ENCODE data around the gene SGCG.
"Not testable (repeated sequence)": the region's sequence is repeated elsewhere in the genome, so short reads cannot be mapped to it uniquely, and the experiment has no call there.

The SGCG gene

DNA sequence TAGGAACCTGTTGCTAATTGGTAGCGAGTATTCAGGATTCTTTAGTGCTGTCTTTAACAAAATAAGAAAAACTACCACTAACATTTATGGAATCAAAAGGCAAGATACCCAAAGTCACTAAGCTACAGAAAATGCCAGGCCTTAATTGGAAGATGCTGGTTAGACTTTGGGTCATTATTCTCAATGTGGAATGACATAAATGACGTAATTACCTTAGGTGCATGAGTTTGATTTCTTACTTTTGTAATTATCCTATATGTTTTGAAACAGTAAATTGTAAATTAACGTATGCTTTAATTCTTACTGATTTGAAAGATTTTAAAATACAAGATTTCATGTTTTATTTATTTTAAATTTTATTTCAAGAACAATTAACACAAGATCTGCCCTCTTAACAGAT is 25.0 kb downstream of the SGCG start:
- no peak for DNase-seq (ENCODE audit: extremely low read depth in 1 of 2, low read depth in 1 of 2)

GRCh38 chr13:23212671-23213070 is 31.9 kb downstream of the SGCG start:
- no peak for DNase-seq (ENCODE audit: extremely low read depth in 1 of 2, low read depth in 1 of 2)

GRCh38 chr13:23231241-23231640 is 50.5 kb downstream of the SGCG start:
- DNase-seq (ENCODE audit: extremely low read depth in 1 of 2, low read depth in 1 of 2), result no peak

DNA sequence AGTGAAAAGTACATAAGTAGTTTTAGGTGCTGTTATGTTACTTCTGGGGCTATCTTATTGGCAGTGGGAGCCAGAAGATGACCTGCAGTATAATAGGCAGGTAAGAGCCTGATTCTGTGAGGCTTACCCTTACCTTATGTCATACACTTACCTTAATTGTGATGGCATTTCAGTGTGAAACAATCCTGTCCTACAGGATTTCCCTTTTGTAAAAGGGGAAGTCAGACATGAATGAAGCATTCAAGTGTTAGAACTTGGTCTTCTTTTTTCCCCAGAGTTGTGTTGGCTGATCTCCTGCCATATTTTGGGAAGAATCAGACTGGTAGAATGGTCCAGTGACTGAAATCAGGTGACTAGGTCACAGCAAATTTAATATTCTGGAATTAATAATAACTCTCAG is 55.2 kb downstream of the SGCG start:
- no peak for DNase-seq (ENCODE audit: extremely low read depth in 1 of 2, low read depth in 1 of 2)

DNA sequence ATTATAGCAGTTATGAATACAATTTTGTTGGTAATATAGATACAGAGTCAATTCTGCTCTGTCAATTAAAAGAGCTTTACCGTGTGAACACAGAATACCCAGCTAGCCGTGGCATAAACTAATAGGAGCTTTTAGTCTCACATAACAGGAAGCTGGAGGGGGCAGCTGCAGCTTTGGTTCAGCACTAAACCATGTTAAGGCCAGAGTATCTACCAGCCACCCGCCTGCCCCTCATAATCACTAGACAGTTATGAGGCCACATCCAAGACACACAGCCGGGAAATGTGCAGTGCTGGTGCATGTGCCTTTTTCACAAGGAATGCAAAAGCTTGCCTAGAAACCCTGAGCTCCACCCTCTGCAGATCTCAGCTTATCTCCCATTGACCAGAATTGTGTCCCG is 62.3 kb downstream of the SGCG start:
- no peak for DNase-seq (ENCODE audit: extremely low read depth in 1 of 2, low read depth in 1 of 2)

DNA sequence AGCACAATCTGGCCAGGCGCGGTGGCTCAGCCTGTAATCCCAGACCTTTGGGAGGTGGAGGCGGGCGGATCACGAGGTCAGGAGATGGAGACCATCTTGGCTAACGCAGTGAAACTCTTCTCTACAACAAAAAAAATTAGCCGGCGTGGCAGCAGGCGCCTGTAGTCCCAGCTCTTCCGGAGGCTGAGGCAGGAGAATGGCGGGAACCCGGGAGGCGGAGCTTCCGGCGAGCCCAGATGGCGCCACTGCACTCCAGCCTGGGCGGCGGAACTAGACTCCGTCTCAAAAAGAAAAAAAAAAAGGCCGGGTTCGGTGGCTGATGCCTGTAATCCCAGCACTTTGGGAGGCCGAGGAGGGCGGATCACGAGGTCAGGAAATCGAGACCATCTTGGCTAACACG is 67.6 kb downstream of the SGCG start:
- DNase-seq (ENCODE audit: extremely low read depth in 1 of 2, low read depth in 1 of 2), result not testable (repeated sequence)

GRCh38 chr13:23254506-23254905 is 73.7 kb downstream of the SGCG start:
- no peak for DNase-seq (ENCODE audit: extremely low read depth in 1 of 2, low read depth in 1 of 2)

GRCh38 chr13:23267571-23267970 is 86.8 kb downstream of the SGCG start:
- DNase-seq (ENCODE audit: extremely low read depth in 1 of 2, low read depth in 1 of 2), result no peak

DNA sequence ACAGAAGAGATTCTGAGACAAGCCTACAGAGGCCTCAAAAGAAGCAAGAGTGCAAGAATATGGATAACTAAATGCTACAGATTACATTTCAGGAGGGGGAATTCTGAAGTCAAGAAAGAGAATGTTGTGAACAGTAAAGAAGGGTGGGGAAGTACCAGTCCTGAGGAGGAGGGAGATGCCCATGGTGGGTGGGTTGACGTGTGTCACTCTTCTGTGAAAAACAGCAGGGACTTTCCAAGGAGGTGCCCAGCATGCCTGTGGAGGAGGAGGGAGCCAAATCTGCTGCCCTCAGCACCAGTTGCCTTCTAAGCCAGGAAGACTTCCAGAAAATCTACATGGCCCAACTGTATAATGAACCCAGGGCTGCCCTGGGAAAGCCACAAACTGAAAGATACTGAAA is 87.7 kb downstream of the SGCG start:
- no peak for DNase-seq (ENCODE audit: extremely low read depth in 1 of 2, low read depth in 1 of 2)

DNA sequence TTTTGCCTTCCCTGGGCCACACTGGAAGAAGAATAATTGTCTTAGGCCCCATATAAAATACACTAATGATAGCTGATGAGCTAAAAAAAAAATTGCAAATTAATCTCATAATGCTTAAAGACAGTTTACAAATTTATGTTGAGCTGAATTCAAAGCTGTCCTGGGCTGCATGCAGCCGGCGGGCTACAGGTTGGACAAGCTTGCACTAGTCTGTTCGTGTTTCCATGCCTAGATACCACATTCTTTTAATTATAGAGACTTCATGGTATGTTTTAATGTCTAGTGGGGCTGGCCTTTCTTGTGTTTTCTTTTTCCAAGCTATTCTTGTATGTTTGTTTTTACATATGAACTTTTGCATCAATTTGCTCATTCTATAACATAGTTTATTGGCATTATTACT is 90.6 kb downstream of the SGCG start:
- DNase-seq (ENCODE audit: extremely low read depth in 1 of 2, low read depth in 1 of 2), result no peak

GRCh38 chr13:23273498-23273897 is 92.7 kb downstream of the SGCG start:
- no peak for DNase-seq (ENCODE audit: extremely low read depth in 1 of 2, low read depth in 1 of 2)

DNA sequence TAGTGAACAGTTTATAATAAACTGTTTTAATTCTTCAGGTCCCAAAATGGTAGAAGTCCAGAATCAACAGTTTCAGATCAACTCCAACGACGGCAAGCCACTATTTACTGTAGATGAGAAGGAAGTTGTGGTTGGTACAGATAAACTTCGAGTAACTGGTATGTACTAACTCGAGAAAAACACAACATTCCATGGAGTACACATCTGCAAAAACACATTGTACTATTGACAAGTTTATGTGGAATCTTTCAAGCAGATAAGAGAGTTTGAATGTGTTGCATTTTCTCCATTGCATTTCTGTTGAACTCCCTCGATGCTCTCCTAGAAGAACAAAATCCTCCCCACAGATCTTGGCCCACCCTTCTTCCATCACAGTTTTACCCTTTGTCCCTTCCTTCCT is 98.5 kb downstream of the SGCG start:
- no peak for DNase-seq (ENCODE audit: extremely low read depth in 1 of 2, low read depth in 1 of 2)

DNA sequence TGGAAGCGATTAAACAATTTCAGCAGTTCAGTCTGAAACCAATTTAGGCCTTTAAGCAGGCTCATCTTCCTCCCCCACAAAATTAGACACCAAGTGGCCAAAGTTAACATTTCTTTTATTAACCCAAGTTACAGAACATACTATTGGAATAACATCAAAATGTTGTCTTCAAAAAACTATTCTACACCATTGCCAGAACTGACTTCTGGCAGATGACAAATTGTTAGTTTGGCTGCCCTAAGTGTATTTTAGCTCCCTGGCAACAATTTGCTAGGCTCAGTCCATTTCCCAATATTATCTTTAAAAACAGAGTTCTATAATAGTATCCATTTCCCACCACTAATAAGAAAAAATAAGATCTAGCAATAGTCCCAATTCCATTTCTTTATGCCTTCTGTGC is 107.8 kb downstream of the SGCG start:
- DNase-seq (ENCODE audit: extremely low read depth in 1 of 2, low read depth in 1 of 2), result no peak

GRCh38 chr13:23288995-23289394 is 108.2 kb downstream of the SGCG start:
- no peak for DNase-seq (ENCODE audit: extremely low read depth in 1 of 2, low read depth in 1 of 2)

DNA sequence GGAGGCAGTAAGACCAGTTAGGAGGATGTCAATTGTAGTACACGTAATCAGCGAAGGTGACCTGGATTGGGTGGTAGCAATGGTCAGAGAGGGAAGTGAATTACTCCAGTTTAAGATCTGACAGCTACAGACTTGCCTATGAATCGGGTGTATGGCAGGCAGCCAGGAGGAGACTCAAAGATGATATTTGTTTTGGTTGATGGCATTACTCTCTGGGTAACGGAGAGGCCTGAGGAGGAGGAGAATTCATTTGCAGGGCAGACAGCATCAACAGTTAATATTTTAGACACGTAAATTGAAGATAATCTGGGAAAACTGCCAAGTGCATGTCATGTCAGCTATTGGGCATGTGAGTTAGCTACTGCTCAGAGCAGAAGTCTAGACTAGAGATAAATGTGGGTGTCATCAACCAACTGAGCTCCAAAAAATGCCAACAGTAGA is 109.2 kb downstream of the SGCG start:
- no peak for DNase-seq (ENCODE audit: extremely low read depth in 1 of 2, low read depth in 1 of 2)

- DNase-seq (ENCODE audit: extremely low read depth in 1 of 2, low read depth in 1 of 2), result no peak
Observed at GRCh38 chr13:23292586-23292985, 111.8 kb downstream of the SGCG start.

GRCh38 chr13:23314837-23315236 is 134.1 kb downstream of the SGCG start:
- DNase-seq (ENCODE audit: extremely low read depth in 1 of 2, low read depth in 1 of 2), result not testable (repeated sequence)

DNA sequence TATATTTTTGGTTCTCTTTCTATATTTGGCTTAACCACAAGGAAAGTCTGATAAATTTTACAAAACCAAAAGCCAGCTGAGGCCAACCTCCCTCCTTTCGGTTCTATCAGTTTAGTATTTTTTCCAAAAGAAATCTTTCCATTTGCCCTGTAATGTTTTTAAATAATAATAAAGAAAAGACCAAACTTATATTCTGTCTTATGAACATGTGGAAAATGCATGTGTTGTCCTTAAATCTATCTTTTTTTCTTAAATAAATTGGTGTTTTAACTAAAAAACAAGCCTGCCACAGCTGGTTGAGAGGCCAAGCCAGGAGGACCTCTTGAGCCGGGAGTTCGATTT is 139.1 kb downstream of the SGCG start:
- DNase-seq (ENCODE audit: extremely low read depth in 1 of 2, low read depth in 1 of 2), result no peak

DNA sequence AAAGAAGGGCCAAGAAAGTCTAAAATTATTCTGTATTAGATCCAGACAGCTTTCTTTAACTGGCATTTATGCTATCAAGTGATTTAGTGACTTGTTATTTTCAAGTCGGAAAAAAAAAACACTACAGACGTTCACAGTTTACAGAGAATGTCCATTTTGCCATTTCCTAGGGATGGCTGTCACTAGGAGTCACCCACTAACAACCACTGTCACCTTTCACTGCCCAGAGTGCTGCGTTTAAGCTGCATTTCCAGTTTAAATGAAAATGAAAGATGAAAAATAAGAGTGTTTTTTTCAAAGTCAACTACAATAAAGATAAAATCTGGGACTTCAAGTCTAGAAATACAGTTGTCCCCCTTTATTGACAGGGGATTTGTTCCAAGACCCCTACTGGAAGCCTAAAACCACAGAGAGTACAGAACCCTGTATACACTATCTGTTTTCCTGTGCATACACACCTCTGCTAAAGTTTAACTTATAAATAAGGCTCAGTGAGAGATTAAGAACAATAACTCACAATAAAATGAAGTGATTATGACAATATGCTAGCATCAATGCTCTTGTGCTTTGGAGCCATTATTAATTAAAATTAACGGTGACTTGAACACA is 140.3 kb downstream of the SGCG start:
- no peak for DNase-seq (ENCODE audit: extremely low read depth in 1 of 2, low read depth in 1 of 2)

- no peak for DNase-seq (ENCODE audit: extremely low read depth in 1 of 2, low read depth in 1 of 2)
Observed at GRCh38 chr13:23321535-23322241, 140.9 kb downstream of the SGCG start.

- DNase-seq (ENCODE audit: extremely low read depth in 1 of 2, low read depth in 1 of 2), result no peak
Observed at GRCh38 chr13:23322353-23323336, 141.9 kb downstream of the SGCG start.
